T-helper 17 cell (primary cell): Measurements from ENCODE around the gene HBZ. TPM values are rescaled to one million over a fixed set of nuclear protein-coding genes. Genes with fewer than 3 reads are reported as not detected.

Experiments
- ATAC-seq: fragments of 150-1000 bp; cut with Tn5 transposase; 2 replicates; pipeline ENCODE4 v1.10.0; 2021; ENCODE audit warnings: mild to moderate bottlenecking, moderate library complexity
- DNase-seq, 3 donors: peaks; one replicate each; pipeline versions ENCODE4 v3.0.0 to v3.0.0-alpha.2; 2020 to 2021
- H3K9me3 ChIP-seq: one replicate; pipeline ENCODE4 v1.7.0; 2013; ENCODE audit warnings: low read length, mild to moderate bottlenecking; ENCODE audit not compliant: control insufficient read depth, poor library complexity, severe bottlenecking
- H3K27ac Mint-ChIP-seq: one replicate; pipeline ENCODE4 v1.8.0; 2022; ENCODE audit warnings: mild to moderate bottlenecking, moderate library complexity, mixed read lengths
- H3K27me3 Mint-ChIP-seq: one replicate; pipeline ENCODE4 v1.8.0; 2022; ENCODE audit warnings: mixed read lengths
- H3K36me3 Mint-ChIP-seq: one replicate; pipeline ENCODE4 v1.8.0; 2022; ENCODE audit warnings: low read depth, mixed read lengths
- H3K4me1 Mint-ChIP-seq: one replicate; pipeline ENCODE4 v1.8.0; 2022; ENCODE audit warnings: mild to moderate bottlenecking, mixed read lengths
- H3K4me3 Mint-ChIP-seq: one replicate; pipeline ENCODE4 v1.8.0; 2022; ENCODE audit warnings: mild to moderate bottlenecking, moderate library complexity, mixed read lengths
- total RNA-seq, 4 donors: library from RNA in 2 of 4; stranded (reverse) in 2 of 4; gene quantifications; one replicate each; pipeline ENCODE4 v1.2.3 and lab custom pipeline; 2022 to 2026

The HBZ gene
- not detected for total RNA-seq
- total RNA-seq (lab: John Stamatoyannopoulos, UW), result 0 reads per million in 2 donors

DNA sequence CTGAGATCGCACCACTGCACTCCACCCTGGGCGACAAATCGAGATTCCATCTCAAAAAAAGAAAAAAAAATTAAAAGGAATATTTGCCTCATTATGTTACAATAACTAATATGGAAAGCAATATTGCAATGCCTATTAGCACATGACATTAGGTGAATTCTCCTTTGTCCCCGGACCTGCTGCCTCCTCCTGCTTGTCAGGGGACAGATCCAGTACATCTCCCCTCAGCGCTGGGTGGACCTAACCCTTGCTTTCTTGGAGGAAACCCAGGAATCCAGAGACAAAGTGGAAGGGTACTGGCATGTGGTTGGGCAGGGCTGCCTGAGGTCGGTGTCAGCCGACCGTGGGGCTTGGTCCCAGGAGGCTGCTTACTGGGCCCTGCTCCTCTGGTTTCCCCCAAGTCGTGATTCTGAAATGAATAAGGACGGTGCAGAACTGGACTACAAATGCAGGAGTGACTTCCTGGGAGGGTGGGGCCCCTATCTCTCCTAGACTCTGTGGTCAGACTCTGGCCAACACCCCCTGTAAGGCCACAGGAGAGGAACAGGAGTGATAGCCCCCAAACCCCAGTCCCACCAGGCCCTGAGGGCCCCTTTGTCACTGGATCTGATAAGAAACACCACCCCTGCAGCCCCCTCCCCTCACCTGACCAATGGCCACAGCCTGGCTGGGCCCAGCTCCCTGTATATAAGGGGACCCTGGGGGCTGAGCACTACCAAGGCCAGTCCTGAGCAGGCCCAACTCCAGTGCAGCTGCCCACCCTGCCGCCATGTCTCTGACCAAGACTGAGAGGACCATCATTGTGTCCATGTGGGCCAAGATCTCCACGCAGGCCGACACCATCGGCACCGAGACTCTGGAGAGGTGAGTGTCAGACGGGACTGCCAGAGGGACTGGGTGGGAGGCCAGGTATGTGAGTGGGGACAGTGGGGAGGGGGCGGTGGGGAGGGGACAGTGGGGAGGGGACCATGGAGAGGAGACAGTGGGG, at the start of gene HBZ:
HBZ (plus strand) TSS at position 504 of the 988 bp plus-strand sequence; CDS start at position 770, 266 bp downstream.
- peak within 1 kb of the TSS; percentile 76 for H3K4me3 Mint-ChIP-seq

GRCh38 chr16:104355-104754, 48.1 kb upstream of the HBZ start:
- no peak overlapping the region for H3K27ac Mint-ChIP-seq
- peaks cover 6% of the 10 kb centered on the region for H3K4me1 Mint-ChIP-seq
- ATAC-seq (no peak), DNase-seq (no peak)
- H3K9me3 ChIP-seq, result no peaks in the 10 kb centered on the region
- H3K4me3 Mint-ChIP-seq, result no peak overlapping the region
- H3K27me3 Mint-ChIP-seq, result no peaks in the 10 kb centered on the region
- no peaks in the 10 kb centered on the region for H3K36me3 Mint-ChIP-seq

More for the DNA sequence above, at the start of gene HBZ:
- Mint-ChIP-seq H3K27ac (no peak within 1 kb of the TSS), H3K4me1 (peaks cover 10% of the 10 kb centered on the region), H3K36me3 (no peaks in the 10 kb centered on the region), H3K27me3 (peaks cover 34% of the 10 kb centered on the region)
- no peak for DNase-seq
- no peak for ATAC-seq
- H3K9me3 ChIP-seq, result no peaks in the 10 kb centered on the region

DNA sequence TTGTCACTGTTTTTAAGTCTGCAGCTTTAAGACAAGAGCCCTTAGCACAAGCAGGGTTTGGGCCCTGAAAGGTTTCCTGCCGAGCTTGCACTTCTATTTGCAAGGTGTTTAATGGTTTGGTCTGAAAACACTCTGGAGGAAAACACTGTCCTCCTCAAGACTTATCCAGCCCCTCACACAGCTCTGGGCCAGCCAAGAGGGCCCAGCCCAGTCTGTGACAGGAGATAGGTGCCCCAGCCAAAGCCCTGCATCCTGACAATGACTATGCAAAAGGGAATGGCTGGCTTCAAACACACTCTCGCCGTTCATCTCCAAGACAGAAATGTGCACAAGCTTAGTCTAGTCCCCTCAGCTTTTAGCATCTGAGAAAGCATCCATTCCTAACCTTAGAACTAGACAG, 47.5 kb upstream of the HBZ start:
- Mint-ChIP-seq H3K36me3 (no peaks in the 10 kb centered on the region), H3K27me3 (no peaks in the 10 kb centered on the region), H3K27ac (no peak overlapping the region), H3K4me1 (peaks cover 6% of the 10 kb centered on the region), H3K4me3 (no peak overlapping the region)
- ATAC-seq, result no peak
- no peak for DNase-seq
- no peaks in the 10 kb centered on the region for H3K9me3 ChIP-seq

DNA sequence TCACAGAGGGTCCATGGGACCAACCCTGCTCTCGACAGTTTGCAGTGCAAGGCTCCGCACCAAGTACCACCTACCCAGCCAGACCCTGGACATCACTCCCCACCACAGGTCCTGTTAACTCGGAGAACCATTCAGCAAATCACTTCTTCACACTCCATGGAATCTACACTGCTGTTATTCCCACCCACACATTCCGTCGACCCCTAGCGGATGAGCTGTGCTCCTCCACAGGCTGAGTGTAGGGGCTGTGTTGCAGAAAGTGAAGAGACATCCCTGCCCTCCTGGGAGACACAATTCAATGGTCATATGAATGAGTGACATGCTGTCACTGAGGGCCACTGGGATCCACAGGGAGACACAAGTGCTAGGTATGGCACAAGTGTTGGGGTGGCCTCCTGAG, 46.9 kb upstream of the HBZ start:
- no peak for ATAC-seq
- Mint-ChIP-seq H3K4me3 (no peak overlapping the region), H3K36me3 (no peaks in the 10 kb centered on the region), H3K4me1 (peaks cover 6% of the 10 kb centered on the region), H3K27me3 (no peaks in the 10 kb centered on the region), H3K27ac (no peak overlapping the region)
- no peak for DNase-seq
- H3K9me3 ChIP-seq, result no peaks in the 10 kb centered on the region

DNA sequence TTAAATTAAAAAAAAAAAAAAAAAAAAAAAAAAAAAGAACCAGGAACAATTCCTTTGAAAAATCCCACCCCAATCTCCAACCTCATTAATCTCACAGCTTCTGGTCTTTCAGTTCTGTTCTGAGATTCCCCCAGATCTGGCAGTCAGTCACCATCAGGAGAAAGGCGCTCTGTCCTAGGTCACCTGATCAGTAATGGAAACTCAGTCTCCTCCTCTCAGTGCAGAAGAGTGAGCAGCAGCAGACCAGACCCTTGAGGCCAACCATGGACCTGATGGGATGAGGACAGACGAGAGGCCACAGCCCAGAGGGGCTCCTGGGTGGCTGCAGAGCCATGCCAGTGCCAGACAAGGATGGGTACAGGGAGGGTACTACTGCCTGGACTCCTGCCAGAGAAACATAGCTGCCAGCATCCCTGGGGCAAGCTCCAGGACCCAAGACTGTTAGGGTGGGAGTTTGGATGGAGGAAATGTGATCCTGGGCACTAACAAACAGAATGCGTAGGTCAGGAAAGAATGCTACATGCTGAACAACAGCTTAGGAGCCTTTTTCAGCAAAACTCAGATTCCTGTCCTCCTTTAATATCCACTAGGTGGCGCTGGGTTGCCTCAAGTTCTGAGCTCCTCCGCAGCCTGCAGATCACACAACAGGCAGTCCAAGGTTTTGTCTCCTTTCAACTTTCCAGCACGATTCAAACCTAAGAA, 45.7 kb upstream of the HBZ start:
- no peaks in the 10 kb centered on the region for H3K9me3 ChIP-seq
- Mint-ChIP-seq H3K27me3 (no peaks in the 10 kb centered on the region), H3K36me3 (no peaks in the 10 kb centered on the region), H3K4me1 (peaks cover 3% of the 10 kb centered on the region), H3K4me3 (no peak overlapping the region), H3K27ac (no peak overlapping the region)
- peak; percentile 77 for ATAC-seq
- DNase-seq, result peak in 2 of 3 donors; percentile 29 to 36

- no peaks in the 10 kb centered on the region for H3K9me3 ChIP-seq
- H3K36me3 Mint-ChIP-seq, result peaks cover 2% of the 10 kb centered on the region
Measured at GRCh38 chr16:112153-112840, 40.1 kb upstream of the HBZ start.

GRCh38 chr16:114327-114726, 38.1 kb upstream of the HBZ start:
- Mint-ChIP-seq H3K36me3 (peaks cover 2% of the 10 kb centered on the region), H3K4me1 (peaks cover 4% of the 10 kb centered on the region), H3K27me3 (no peaks in the 10 kb centered on the region), H3K27ac (no peak overlapping the region), H3K4me3 (no peak overlapping the region)
- H3K9me3 ChIP-seq, result no peaks in the 10 kb centered on the region
- DNase-seq, result no peak
- ATAC-seq, result no peak

More at GRCh38 chr16:112153-112840, 40.1 kb upstream of the HBZ start:
- DNase-seq (no peak), ATAC-seq (no peak)
- Mint-ChIP-seq H3K4me3 (no peak overlapping the region), H3K4me1 (peaks cover 2% of the 10 kb centered on the region), H3K27ac (no peak overlapping the region), H3K27me3 (no peaks in the 10 kb centered on the region)

DNA sequence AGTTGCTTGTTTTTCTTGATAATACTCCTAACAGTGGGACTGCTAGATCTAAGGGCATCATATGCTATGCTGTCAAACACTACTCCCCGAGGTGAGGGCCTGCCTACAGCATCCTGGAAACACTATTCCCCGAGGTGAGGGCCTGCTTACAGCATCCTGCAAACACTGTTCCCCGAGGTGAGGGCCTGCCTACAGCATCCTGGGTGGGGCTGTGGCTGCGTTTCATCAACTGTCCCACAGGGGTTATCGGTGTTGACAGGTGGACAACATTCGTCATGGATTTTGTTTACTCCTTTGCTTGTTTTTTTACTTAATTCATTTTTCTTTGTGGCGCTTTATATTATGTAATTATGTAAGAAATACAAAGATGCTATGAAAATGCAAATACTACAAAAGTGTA, 36.4 kb upstream of the HBZ start:
- no peak for ATAC-seq
- DNase-seq, result no peak
- no peaks in the 10 kb centered on the region for H3K9me3 ChIP-seq
- Mint-ChIP-seq H3K4me1 (peaks cover 7% of the 10 kb centered on the region), H3K27ac (no peak overlapping the region), H3K36me3 (peaks cover 2% of the 10 kb centered on the region), H3K4me3 (no peak overlapping the region), H3K27me3 (no peaks in the 10 kb centered on the region)

- H3K4me1 Mint-ChIP-seq, result peaks cover 7% of the 10 kb centered on the region
- H3K27me3 Mint-ChIP-seq, result no peaks in the 10 kb centered on the region
- H3K27ac Mint-ChIP-seq, result no peak overlapping the region
- no peaks in the 10 kb centered on the region for H3K9me3 ChIP-seq
- peak; percentile 42 to 58 (median 43) for DNase-seq
- no peak overlapping the region for H3K4me3 Mint-ChIP-seq
- ATAC-seq, result peak; percentile 79
- H3K36me3 Mint-ChIP-seq, result peaks cover 2% of the 10 kb centered on the region
Measured at GRCh38 chr16:117379-118365, 34.8 kb upstream of the HBZ start.

- no peaks in the 10 kb centered on the region for H3K9me3 ChIP-seq
- H3K27me3 Mint-ChIP-seq, result no peaks in the 10 kb centered on the region
- H3K4me1 Mint-ChIP-seq, result peaks cover 7% of the 10 kb centered on the region
- H3K4me3 Mint-ChIP-seq, result no peak overlapping the region
- DNase-seq (no peak), ATAC-seq (no peak)
- H3K36me3 Mint-ChIP-seq, result peaks cover 2% of the 10 kb centered on the region
- H3K27ac Mint-ChIP-seq, result no peak overlapping the region
Measured at GRCh38 chr16:118857-119256, 33.6 kb upstream of the HBZ start.

- Mint-ChIP-seq H3K27me3 (no peaks in the 10 kb centered on the region), H3K27ac (no peak overlapping the region), H3K4me1 (peaks cover 5% of the 10 kb centered on the region), H3K4me3 (no peak overlapping the region), H3K36me3 (peaks cover 2% of the 10 kb centered on the region)
- no peak for DNase-seq
- ATAC-seq, result no peak
- no peaks in the 10 kb centered on the region for H3K9me3 ChIP-seq
Measured at GRCh38 chr16:119295-119694, 33.1 kb upstream of the HBZ start.

- peaks cover 2% of the 10 kb centered on the region for H3K36me3 Mint-ChIP-seq
- peaks cover 5% of the 10 kb centered on the region for H3K4me1 Mint-ChIP-seq
- H3K4me3 Mint-ChIP-seq, result no peak overlapping the region
- DNase-seq (no peak), ATAC-seq (no peak)
- H3K27me3 Mint-ChIP-seq, result no peaks in the 10 kb centered on the region
- no peak overlapping the region for H3K27ac Mint-ChIP-seq
- H3K9me3 ChIP-seq, result no peaks in the 10 kb centered on the region
Measured at GRCh38 chr16:119835-120491, 32.5 kb upstream of the HBZ start.
